Nephron (organoid): ENCODE measurements around the gene SLC22A4.

Experiments
- H3K27ac Mint-ChIP-seq, 3 experiments: 2 replicates each; pipeline ENCODE4 v1.8.0; 2020; ENCODE audit warnings: mixed read lengths in 3 of 3, mild to moderate bottlenecking in 2 of 3, moderate library complexity in 1 of 3
- H3K27me3 Mint-ChIP-seq: 2 replicates; pipeline ENCODE4 v1.8.0; 2021; ENCODE audit warnings: low read depth, mild to moderate bottlenecking, moderate library complexity, mixed read lengths
- H3K36me3 Mint-ChIP-seq: 2 replicates; pipeline ENCODE4 v1.8.0; 2020; ENCODE audit warnings: low read depth, mixed read lengths
- H3K4me1 Mint-ChIP-seq: 2 replicates; pipeline ENCODE4 v1.8.0; 2020; ENCODE audit warnings: mixed read lengths
- H3K4me3 Mint-ChIP-seq, 3 experiments: 2 replicates each; pipeline ENCODE4 v1.8.0; 2020; ENCODE audit warnings: mild to moderate bottlenecking in 3 of 3, mixed read lengths in 3 of 3, moderate library complexity in 2 of 3
- H3K9me3 Mint-ChIP-seq: 2 replicates; pipeline ENCODE4 v1.8.0; 2020; ENCODE audit warnings: mixed read lengths
- TF ChIP-seq, protein P1 (sequence below), 3 experiments: fragments of 200-600 bp; sonication (generic); IDR thresholded peaks; one replicate each; pipeline ENCODE4 v1.5.0; 2021; ENCODE audit warnings: antibody characterized with exemption in 3 of 3; ENCODE audit not compliant: unreplicated experiment in 3 of 3

SLC22A4 gene

DNA sequence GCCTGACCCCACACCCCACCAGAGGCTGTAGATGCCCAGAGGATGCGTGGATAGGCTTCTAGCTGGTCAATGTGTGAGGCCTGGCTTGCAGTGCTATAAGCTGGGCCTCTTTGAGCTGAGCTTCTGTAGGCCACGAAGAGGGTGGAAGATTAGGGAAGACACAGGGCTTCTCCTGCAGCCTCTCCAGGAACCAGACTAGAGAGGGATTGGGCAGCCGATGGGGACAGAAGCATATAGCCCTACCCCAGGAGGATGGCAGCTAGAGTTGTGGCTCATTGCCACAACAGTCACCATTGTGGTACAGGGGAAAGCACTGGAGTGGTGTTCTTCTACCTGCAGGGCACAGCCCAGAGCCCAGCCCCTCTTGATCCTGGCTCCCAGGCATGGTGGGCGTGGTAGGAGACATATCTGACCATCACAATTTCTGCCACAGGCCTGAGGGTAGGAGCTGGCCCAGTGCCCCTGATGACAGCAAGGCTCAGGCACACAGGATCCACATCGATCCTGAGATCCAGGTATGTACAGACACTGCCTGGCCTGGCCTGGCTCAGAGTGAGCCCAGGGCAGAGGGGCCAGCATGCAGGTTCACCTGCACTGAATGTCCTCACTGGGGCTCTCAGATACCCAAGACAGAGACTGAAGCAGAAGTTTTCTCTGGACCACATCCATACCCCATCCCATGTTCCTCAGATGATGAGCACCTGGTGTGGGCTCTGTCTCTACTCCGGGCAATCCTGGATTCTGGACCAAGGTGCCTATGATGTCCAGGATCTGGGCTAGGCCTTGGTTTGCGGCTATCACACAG lies 28.0 kb upstream of the SLC22A4 start:
- Mint-ChIP-seq H3K27ac (peak overlapping the region; percentile 74 to 95 (median 86)), H3K4me1 (peaks cover 84% of the 10 kb centered on the region), H3K36me3 (peaks cover 31% of the 10 kb centered on the region), H3K4me3 (peak overlapping the region in 1 of 3 experiments; percentile 46), H3K9me3 (no peaks in the 10 kb centered on the region), H3K27me3 (peaks cover 4% of the 10 kb centered on the region)
- TF ChIP-seq, protein P1, sequence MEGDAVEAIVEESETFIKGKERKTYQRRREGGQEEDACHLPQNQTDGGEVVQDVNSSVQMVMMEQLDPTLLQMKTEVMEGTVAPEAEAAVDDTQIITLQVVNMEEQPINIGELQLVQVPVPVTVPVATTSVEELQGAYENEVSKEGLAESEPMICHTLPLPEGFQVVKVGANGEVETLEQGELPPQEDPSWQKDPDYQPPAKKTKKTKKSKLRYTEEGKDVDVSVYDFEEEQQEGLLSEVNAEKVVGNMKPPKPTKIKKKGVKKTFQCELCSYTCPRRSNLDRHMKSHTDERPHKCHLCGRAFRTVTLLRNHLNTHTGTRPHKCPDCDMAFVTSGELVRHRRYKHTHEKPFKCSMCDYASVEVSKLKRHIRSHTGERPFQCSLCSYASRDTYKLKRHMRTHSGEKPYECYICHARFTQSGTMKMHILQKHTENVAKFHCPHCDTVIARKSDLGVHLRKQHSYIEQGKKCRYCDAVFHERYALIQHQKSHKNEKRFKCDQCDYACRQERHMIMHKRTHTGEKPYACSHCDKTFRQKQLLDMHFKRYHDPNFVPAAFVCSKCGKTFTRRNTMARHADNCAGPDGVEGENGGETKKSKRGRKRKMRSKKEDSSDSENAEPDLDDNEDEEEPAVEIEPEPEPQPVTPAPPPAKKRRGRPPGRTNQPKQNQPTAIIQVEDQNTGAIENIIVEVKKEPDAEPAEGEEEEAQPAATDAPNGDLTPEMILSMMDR (IDR thresholded peaks at IDR 0.05; ENCODE audit: unreplicated experiment in 3 of 3): no peak

DNA sequence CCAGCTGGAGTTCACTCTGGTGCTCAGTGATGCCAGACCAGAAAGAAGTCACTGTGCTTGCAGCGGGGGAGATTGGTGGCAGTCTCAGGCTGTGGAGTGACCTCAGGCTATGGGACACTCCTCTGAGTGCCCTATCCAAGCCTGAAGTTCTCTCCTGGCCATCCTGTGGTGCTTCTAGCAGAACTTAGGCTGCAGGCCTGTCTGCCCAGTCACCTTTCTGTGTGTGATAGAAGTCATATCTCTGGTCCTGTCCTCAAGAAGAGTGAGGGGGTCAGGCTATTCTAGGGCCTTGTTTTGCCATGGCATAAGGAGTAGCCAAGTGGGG lies 27.4 kb upstream of the SLC22A4 start:
- H3K36me3 Mint-ChIP-seq: peaks cover 28% of the 10 kb centered on the region
- TF ChIP-seq, protein P1 (IDR thresholded peaks at IDR 0.05; ENCODE audit: unreplicated experiment in 3 of 3): no peak
- peaks cover 4% of the 10 kb centered on the region for H3K27me3 Mint-ChIP-seq
- H3K4me1 Mint-ChIP-seq: peaks cover 80% of the 10 kb centered on the region
- no peak overlapping the region for H3K4me3 Mint-ChIP-seq
- no peaks in the 10 kb centered on the region for H3K9me3 Mint-ChIP-seq
- H3K27ac Mint-ChIP-seq: peak overlapping the region in 2 of 3 experiments; percentile 20 to 26

DNA sequence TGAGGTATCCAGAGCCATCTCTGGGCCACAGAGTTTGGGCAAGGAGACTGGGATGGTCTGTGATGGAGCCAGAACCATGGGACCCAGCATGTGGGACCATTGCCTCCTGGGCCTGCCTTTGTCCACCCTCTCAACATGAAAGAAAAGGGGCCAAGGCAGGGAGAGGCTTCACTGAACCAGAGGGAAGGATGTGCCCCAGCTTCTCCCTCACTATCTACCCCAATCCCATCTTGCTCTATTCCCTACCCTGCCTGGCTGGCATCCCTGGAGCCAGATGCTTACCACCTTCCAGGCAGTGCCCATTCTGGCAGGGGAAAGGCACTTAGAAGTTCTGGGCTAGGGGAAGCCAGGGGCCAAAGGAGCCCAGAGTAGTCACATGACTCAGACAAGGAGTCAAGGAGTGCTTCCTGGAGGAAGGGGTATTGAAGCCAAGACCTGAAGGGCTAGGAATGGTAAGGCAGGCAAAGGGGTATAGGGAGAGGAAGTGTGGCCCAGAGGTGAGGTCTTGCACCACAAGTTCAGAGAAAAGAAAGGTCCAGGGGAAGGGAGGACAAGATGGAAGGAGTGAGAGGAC lies 26.9 kb upstream of the SLC22A4 start:
- Mint-ChIP-seq H3K36me3 (peaks cover 29% of the 10 kb centered on the region), H3K27ac (peak overlapping the region in 2 of 3 experiments; percentile 13 to 53), H3K4me1 (peaks cover 76% of the 10 kb centered on the region), H3K27me3 (peaks cover under 1% of the 10 kb centered on the region), H3K9me3 (no peaks in the 10 kb centered on the region), H3K4me3 (no peak overlapping the region)
- TF ChIP-seq, protein P1 (IDR thresholded peaks at IDR 0.05; ENCODE audit: unreplicated experiment in 3 of 3): no peak

DNA sequence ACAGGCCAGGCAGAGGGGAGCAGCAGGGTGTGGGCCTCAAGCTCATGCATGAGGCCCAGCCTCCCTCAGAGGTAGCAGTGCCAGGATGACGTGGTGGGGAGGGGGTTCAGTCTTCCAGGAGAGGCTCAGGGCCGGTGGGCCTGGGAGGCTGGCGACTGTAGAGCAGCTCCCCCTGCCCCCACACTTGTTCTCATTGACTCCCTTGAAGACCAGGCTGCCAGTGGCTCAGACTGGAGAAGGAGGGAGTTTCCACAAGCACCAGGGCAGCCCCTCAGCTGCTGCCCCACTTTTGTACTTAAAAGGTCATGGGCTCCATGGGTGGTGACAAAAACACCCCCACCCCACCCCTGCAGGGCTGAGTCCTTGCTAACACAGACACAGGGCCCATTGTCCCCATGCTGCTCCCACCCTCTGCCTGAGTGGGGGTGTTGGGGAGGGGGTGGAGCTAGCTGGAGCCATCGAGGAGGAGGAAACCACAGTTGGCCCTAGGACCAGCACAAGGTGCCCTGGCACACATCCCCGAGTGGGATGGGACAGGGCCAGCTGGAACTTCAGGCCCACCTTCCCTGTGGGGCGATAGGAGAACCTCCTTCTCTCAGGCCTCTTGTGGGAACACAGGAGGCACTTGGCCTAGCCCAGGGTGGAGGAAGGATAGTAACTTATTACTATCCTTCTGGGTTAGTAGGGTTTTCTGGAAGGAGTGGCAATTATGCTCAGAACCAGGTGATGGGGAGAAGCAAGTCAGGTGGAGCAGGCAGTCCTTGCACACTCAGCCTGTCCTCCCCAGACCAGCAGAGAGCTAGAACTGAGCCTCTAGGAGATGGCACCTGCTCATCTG lies 26.0 kb upstream of the SLC22A4 start:
- Mint-ChIP-seq H3K4me3 (no peak overlapping the region), H3K36me3 (peaks cover 36% of the 10 kb centered on the region), H3K4me1 (peaks cover 72% of the 10 kb centered on the region), H3K9me3 (no peaks in the 10 kb centered on the region), H3K27me3 (no peaks in the 10 kb centered on the region), H3K27ac (peak overlapping the region in 2 of 3 experiments; percentile 13 to 53)
- TF ChIP-seq, protein P1 (IDR thresholded peaks at IDR 0.05; ENCODE audit: unreplicated experiment in 3 of 3): no peak

DNA sequence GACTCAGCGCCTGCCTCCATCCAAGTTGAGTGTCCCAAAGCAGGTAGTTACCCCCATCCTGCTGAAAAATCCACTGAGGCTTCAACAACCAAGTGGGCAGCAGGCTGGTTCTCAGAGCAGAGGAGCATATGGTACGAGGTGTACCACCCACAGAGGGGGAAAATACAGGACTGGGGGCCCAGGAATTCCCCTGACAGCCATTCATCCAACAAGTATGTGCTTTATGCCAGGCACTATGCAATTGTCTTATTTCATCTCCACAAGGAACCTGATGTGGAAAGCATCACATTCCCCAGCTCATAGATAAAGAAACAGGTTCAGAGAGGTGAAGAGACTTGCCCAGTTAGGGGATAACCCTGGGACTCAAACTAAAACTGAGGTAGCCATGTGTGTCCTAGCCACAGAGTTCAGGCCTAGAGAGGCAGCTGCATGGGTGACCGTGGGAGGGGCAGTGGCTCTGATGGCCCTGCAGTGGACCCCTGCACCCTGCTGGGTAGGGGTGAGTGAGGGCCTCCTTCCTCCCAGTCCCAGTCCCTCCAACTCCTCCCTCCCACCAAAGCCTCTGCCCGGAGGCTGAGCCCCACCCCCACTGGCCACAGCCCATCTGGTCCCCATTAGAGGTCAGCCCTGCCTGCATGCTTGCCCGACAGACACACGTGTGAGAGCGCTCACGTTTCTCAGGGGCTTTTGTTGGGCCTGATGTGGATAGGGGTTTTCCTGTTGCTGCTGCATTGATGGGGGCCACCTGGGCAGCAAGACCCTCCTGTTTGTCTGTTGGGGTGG lies 25.2 kb upstream of the SLC22A4 start:
- peak overlapping the region in 2 of 3 experiments; percentile 47 to 62 for H3K27ac Mint-ChIP-seq
- peaks cover 75% of the 10 kb centered on the region for H3K4me1 Mint-ChIP-seq
- H3K4me3 Mint-ChIP-seq: no peak overlapping the region
- H3K27me3 Mint-ChIP-seq: no peaks in the 10 kb centered on the region
- TF ChIP-seq, protein P1 (IDR thresholded peaks at IDR 0.05; ENCODE audit: unreplicated experiment in 3 of 3): no peak
- no peaks in the 10 kb centered on the region for H3K9me3 Mint-ChIP-seq
- peaks cover 35% of the 10 kb centered on the region for H3K36me3 Mint-ChIP-seq
